PC-3 (cell line): ENCODE measurements around the gene TSPEAR. TPM values are rescaled to one million over a fixed set of nuclear protein-coding genes. Genes with fewer than 3 reads are reported as not detected.

Experiments used
- ATAC-seq: fragments of 200-7000 bp; cut with Tn5 transposase; 2 replicates; pipeline ENCODE4 v1.9.1; 2020; ENCODE audit warnings: mild to moderate bottlenecking, moderate library complexity
- BruUV-seq: library from RNA; stranded (reverse); fragments of 400-500 nt; replicated peaks from 2 replicates; lab custom pipeline; 2021; lab: Mats Ljungman, UMichigan
- CTCF ChIA-PET: fragments of 300-600 bp; sonication (Branson Sonifier 250); formaldehyde crosslinking; loops from one replicate; lab custom pipeline; 2022; ENCODE audit warnings: antibody characterized with exemption; lab: Charles Lee
- POLR2A ChIA-PET: fragments of 300-600 bp; sonication (Branson Sonifier 250); formaldehyde crosslinking; loops from one replicate; lab custom pipeline; 2022; ENCODE audit warnings: antibody characterized with exemption; ENCODE audit not compliant: unreplicated experiment; lab: Charles Lee
- DNase-seq: peaks from one replicate; pipeline ENCODE4 v3.0.0-alpha.2; 2015
- H2AFZ ChIP-seq: fragments of 300-600 bp; sonication (generic); 2 replicates; pipeline ENCODE4 v1.6.0; 2016; ENCODE audit warnings: antibody characterized with exemption, low read length
- H3F3A ChIP-seq: fragments of 300-600 bp; sonication (generic); one replicate; pipeline ENCODE4 v1.6.0; 2017; ENCODE audit warnings: antibody characterized with exemption, low read length, control low read depth, mild to moderate bottlenecking; ENCODE audit not compliant: unreplicated experiment
- H3K27ac ChIP-seq: fragments of 300-600 bp; sonication (generic); 2 replicates; pipeline ENCODE4 v1.5.1; 2016; ENCODE audit warnings: mild to moderate bottlenecking, low read length
- H3K27me3 ChIP-seq: fragments of 300-600 bp; sonication (generic); 2 replicates; pipeline ENCODE4 v1.6.1; 2016; ENCODE audit warnings: low read length, mixed read lengths
- H3K36me3 ChIP-seq: fragments of 300-600 bp; sonication (generic); 2 replicates; pipeline ENCODE4 v1.6.1; 2016; ENCODE audit warnings: low read depth, mixed run types, low read length, mixed read lengths
- H3K4me1 ChIP-seq: fragments of 300-600 bp; sonication (generic); 2 replicates; pipeline ENCODE4 v1.5.1; 2016; ENCODE audit warnings: low read length; ENCODE audit not compliant: insufficient read depth
- H3K4me2 ChIP-seq: fragments of 300-600 bp; sonication (generic); 2 replicates; pipeline ENCODE4 v1.6.0; 2016; ENCODE audit warnings: low read length
- H3K4me3 ChIP-seq: fragments of 300-600 bp; sonication (generic); 2 replicates; pipeline ENCODE4 v1.5.1; 2016; ENCODE audit warnings: mild to moderate bottlenecking, low read length, mixed read lengths
- H3K79me2 ChIP-seq: fragments of 300-600 bp; sonication (generic); 2 replicates; pipeline ENCODE4 v1.6.1; 2017; ENCODE audit warnings: low read length, mixed read lengths
- H3K9ac ChIP-seq: fragments of 300-600 bp; sonication (generic); 2 replicates; pipeline ENCODE4 v1.6.0; 2016; ENCODE audit warnings: mild to moderate bottlenecking, low read length
- H3K9me2 ChIP-seq: fragments of 300-600 bp; sonication (generic); replicated peaks from 2 replicates; pipeline ENCODE4 v1.6.1; 2016; ENCODE audit warnings: mixed run types, low read length, mixed read lengths
- H3K9me3 ChIP-seq: fragments of 300-600 bp; sonication (generic); 2 replicates; pipeline ENCODE4 v1.6.1; 2016; ENCODE audit warnings: low read length, mixed read lengths
- H4K20me1 ChIP-seq: fragments of 300-600 bp; sonication (generic); 2 replicates; pipeline ENCODE4 v1.6.1; 2016; ENCODE audit warnings: low read length, mixed read lengths
- CTCF ChIP-seq: fragments of 300-600 bp; sonication (generic); conservative IDR thresholded peaks from 2 replicates; pipeline ENCODE4 v1.5.1; 2017; ENCODE audit warnings: antibody characterized with exemption, low read depth, mild to moderate bottlenecking, low read length
- EZH2 ChIP-seq: fragments of 300-600 bp; sonication (generic); IDR thresholded peaks from one replicate; pipeline ENCODE4 v1.6.1; 2017; ENCODE audit warnings: antibody characterized with exemption, mild to moderate bottlenecking, low read length; ENCODE audit not compliant: unreplicated experiment
- EZH2phosphoT487 ChIP-seq: fragments of 300-600 bp; sonication (generic); IDR thresholded peaks from 2 replicates; pipeline ENCODE4 v1.6.1; 2018; ENCODE audit warnings: mild to moderate bottlenecking, antibody characterized with exemption, low read length, borderline replicate concordance
- intact Hi-C: fragments of 100-400 bp; cut with micrococcal nuclease; formaldehyde crosslinking; loops from 2 replicates; pipeline ENCODE4 v1.9.0; 2023
- total RNA-seq: library from RNA; depleted of rRNA; stranded (reverse); fragments of >200 nt; gene quantifications from 2 replicates; pipeline ENCODE4 v1.2.3, GENCODE V29; 2014

Gene TSPEAR
- total RNA-seq, 1 experiment from 2014 or later = 2.1 TPM

GRCh38 chr21:44614961-44615391 lies 96.4 kb downstream of the TSPEAR start:
- DNase-seq (no peak), ATAC-seq (no peak)
- Histone ChIP-seq H2AFZ (no peak overlapping the region), H3K9ac (no peak overlapping the region), H3K27me3 (no peaks in the 10 kb centered on the region), H3K9me3 (0 out of 2 replicates have a peak, but pooled peaks cover 3% of the 10 kb centered on the region), H3K9me2 (no peaks in the 10 kb centered on the region), H3K27ac (no peak overlapping the region), H4K20me1 (no peaks in the 10 kb centered on the region), H3K79me2 (no peaks in the 10 kb centered on the region), H3K4me3 (no peak overlapping the region), H3F3A (no peaks in the 10 kb centered on the region), H3K36me3 (no peaks in the 10 kb centered on the region), H3K4me1 (no peaks in the 10 kb centered on the region), H3K4me2 (no peak overlapping the region)
- ChIA-PET POLR2A (no interaction called here), CTCF (no interaction called here)
- intact Hi-C loops = no loop called here
- BruUV-seq = no TSS peak
- TF ChIP-seq EZH2phosphoT487 (no peak), EZH2 (no peak), CTCF (no peak)

GRCh38 chr21:44614161-44614631 lies 97.2 kb downstream of the TSPEAR start:
- H4K20me1 ChIP-seq = no peaks in the 10 kb centered on the region
- H3K4me3 ChIP-seq = no peak overlapping the region
- no peak for DNase-seq
- H2AFZ ChIP-seq = no peak overlapping the region
- ChIA-PET POLR2A (no interaction called here), CTCF (no interaction called here)
- no peaks in the 10 kb centered on the region for H3K9me2 ChIP-seq
- H3K4me1 ChIP-seq = no peaks in the 10 kb centered on the region
- no peak overlapping the region for H3K27ac ChIP-seq
- intact Hi-C loops = no loop called here
- H3K9ac ChIP-seq = no peak overlapping the region
- H3K36me3 ChIP-seq = no peaks in the 10 kb centered on the region
- H3K9me3 ChIP-seq = 0 out of 2 replicates have a peak, but pooled peaks cover 3% of the 10 kb centered on the region
- H3F3A ChIP-seq = no peaks in the 10 kb centered on the region
- no peak overlapping the region for H3K4me2 ChIP-seq
- H3K79me2 ChIP-seq = no peaks in the 10 kb centered on the region
- H3K27me3 ChIP-seq = no peaks in the 10 kb centered on the region
- TF ChIP-seq EZH2 (no peak), EZH2phosphoT487 (no peak), CTCF (no peak)
- no TSS peak for BruUV-seq
- ATAC-seq = no peak

GRCh38 chr21:44613386-44614155 lies 97.8 kb downstream of the TSPEAR start:
- Histone ChIP-seq H3K79me2 (no peaks in the 10 kb centered on the region), H3K27me3 (no peaks in the 10 kb centered on the region), H3K9ac (no peak overlapping the region), H3K36me3 (no peaks in the 10 kb centered on the region), H3K9me2 (no peaks in the 10 kb centered on the region), H3K4me3 (no peak overlapping the region), H3K4me1 (no peaks in the 10 kb centered on the region), H3K4me2 (no peak overlapping the region), H4K20me1 (no peaks in the 10 kb centered on the region), H2AFZ (no peak overlapping the region), H3K9me3 (0 out of 2 replicates have a peak, but pooled peaks cover 3% of the 10 kb centered on the region), H3F3A (no peaks in the 10 kb centered on the region), H3K27ac (no peak overlapping the region)
- CTCF ChIA-PET = no interaction called here
- no TSS peak for BruUV-seq
- POLR2A ChIA-PET = no interaction called here
- intact Hi-C loops = no loop called here
- no peak for TF ChIP-seq EZH2phosphoT487
- TF ChIP-seq CTCF = no peak
- no peak for TF ChIP-seq EZH2
- ATAC-seq (no peak), DNase-seq (no peak)
